HG02943 (cell line): ENCODE results near the gene APOBEC3F.

Experiments
- ATAC-seq: cut with Tn5 transposase; IDR thresholded peaks from one replicate; pipeline ENCODE4 v1.9.1; 2021; ENCODE audit warnings: mild to moderate bottlenecking, low read depth, moderate library complexity; ENCODE audit not compliant: unreplicated experiment

Gene APOBEC3F

DNA sequence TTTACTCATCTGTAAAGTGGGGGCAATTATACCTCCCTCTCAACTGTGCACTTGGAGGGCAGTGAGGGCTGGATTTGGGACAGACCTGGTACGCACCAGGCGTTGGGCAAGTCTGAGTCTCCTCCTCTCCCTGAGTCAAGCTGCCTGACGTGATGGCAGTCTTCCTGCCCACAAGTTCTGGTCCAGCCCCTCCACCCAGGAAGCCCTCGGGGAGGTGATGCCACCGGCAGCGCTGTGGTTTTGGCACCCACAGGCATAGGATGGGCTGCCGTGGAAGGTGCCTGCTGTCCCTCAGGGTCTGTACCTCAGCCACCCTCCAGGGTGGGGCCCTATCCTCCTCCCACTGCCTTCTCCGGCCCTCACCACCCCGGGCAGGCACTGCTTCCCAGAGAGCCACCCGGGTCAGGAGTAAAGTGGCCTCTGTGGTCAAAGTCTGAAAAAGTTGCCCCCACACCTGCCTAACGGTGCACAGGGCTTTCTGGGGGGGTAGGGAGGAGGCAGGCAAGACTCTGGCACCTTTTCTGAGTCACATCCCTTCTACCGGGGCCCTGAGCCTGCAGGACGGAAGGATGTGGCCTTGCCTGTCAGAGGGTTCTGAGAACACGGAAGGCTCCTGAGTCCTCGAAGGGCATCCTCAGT, 49.9 kb downstream of the APOBEC3F start:
- no peak for ATAC-seq

DNA sequence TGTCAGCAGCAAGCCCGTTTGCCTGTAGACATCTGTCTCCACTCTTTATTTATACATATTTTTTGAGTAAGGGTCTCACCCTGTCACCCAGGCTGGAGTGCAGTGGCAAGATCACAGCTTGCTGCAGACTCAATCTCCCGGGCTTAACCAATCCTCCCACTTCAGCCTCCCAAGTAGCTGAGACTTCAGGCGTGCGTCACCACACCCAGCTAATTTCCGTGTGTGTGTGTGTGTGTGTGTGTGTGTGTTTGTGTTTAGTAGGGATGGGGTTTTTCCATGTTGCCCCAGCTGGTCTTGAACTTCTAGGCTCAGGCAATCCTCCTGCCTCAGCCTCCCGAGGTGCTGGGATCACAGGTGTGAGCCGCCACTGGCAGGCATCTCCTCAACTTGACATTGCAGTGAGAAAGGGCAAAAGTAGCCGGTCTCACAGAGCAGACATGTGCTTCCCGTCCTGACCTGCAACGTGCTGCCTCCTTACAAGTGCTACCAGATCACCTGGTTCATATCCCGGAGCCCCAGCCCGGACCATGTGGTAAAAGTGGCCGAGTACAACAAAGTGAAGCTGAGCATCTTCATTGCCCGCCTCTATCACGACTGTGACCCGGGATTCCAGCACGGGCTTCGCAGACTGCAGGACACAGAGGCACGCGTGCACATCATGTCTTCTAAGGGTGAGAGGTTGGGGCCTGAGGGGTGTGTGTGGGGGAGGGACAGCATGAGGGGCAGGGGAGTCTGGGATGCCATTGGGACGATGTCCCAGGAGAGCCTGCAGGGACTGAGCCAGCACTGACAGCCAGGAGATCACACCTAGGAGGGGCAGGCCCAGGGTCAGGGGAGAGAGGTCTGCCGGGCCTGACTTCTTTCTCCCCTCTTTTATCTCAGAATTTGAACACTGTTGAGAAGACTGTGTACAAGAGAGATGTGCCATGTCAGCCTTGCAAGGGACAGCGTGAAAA, 50.7 kb downstream of the APOBEC3F start:
- no peak for ATAC-seq

DNA sequence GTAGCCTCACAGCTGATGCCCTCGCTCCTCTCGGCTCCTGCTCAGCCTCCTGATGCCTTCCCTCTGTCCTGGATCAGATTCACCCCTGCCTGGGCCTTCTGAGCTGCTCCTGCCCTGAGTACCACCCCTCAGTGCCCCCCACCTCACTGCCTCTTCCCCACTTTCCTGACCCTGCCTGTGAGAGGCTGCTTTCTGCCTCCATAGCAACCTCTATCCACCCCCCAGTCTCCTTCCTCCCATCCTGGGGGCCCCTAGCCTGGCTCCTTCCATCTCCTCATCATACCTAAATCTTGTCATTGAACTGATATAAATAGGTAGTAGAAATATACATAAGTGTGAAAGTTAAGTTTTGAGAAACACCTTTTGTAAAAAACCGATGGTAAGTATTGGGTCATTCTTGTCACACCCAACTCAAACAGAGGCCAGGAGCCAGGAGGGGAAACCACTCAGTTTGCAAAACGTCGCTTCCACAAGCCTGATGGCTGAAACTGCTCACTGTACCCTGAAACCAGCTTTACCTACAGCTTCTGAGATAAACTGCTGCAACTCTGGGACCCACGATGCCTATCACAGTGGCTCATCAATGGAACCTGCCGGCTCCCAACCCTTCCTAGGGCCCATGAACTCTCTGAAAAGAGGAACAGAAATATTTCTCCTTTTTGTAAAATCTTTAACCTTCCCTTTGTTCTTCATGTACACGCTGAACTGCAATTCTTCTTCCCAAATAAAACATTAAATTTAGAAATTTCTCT, 51.6 kb downstream of the APOBEC3F start:
- ATAC-seq: no peak

DNA sequence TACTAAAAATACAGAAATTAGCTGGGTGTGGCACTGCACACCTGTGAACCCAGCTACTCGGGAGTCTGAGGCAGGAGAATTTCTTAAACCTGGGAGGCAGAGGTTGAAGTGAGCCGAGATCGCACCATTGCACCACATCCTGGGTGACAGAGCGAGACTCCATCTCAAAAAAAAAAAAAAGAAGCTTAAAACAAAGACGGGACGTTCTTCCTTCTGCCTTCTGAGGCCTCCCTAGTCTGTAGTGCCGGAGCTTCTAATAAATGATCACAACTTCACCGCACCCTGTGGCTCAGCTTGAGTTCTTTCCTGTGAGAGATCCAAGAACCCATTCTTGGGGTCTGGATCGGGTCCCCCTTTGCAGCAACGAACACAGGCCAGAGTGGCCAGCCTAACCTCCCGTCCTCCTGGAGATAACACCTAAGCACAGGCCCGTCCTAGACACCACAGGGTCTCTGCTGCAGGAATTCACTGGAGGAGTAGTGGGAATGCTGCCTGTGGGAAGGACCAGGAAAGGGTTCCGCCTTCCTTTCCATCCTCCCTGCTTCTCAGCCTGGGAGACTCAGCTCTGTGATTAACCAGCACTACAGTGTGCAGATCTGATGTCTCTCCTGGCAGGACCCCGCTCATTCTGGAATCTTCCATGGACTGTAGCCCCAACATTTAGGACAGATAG, 54.2 kb downstream of the APOBEC3F start:
- no peak for ATAC-seq

DNA sequence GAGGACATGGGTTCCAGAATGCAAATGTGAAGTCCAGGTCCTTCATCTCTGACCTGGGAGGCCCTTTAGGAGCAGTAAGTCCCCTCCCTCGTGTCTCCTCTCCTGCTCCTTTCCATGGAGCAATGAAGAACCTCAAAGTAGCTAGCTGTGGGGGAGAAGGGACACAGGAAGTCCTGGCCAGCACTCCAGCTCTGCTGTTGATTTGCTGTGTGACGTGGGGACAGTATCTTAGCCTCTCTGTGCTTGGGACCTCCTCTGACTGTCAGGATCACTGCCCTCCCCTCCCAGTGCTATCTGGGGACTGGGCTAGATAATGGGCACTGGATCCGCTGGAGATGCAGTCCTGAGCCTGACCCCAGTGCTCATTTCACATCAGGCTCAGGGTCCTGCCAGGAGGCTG, 55.3 kb downstream of the APOBEC3F start:
- no peak for ATAC-seq

DNA sequence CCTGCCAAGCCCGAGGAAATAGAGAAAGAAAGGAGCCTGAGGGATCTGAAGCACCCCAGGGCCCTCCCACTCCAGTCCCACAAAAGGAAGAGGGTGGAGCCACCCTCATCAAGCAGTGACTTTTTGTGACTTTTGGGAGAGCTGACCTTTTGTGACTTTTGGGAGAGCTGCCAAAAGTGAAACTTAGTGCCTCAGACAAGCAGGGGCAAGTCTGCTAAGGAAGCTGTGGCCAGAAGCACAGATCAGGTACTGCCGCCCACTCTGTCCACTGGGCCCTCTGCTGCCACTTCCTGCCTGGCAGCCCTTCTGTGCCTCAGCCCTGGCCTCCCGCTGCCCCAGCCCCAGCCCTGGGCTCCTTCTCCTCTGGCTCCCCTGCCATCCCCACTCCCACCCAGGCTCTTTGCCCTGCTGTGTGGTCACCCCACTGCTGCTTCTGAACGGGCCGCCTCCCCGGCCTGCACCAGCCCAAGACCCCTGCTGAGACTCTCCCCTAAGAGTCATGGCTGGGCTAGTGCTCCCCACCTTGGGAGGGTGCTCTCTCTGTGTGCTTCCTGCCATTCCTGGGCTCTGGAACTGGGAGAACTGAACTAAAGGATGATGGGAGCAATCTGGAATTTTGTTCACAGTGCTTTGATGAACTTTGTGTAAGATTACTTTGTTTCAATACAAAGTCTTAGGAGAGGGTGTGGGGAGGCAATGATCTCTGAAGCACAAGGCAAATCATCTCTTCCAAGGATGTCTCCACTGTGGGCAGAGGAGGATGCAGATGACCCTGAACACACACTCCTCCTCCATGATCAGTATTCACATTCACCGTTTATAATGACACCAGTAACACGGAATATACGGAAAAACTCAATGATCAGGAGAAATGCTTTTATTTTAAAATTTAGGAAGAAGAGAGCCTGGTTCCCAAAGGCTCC, 56.7 kb downstream of the APOBEC3F start, which contains the start of gene APOBEC3H:
Gene APOBEC3H, plus strand, starts transcription at position 147 of the 923 bp plus-strand sequence. CDS start 3,035 bp downstream, outside the sequence.
- ATAC-seq: no peak

DNA sequence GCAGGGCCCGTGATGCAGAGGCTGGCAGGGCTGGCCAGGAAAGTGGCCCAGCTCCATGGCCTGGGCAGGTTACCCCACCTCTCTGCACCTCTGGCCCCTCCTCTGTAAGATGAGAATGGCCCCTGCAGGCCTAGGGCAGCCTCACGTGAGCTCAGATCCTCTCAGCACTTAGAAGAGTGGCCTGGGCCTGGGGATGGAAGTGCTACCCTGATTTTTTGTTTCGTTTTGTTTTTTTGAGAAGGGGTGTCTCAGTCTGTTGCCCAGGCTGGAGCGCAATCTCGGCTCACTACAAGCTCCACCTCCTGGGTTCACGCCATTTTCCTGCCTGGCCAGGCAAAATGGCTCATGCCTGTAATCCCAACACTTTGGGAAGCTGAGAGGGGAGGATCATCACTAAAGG, 57.4 kb downstream of the APOBEC3F start:
- no peak for ATAC-seq

DNA sequence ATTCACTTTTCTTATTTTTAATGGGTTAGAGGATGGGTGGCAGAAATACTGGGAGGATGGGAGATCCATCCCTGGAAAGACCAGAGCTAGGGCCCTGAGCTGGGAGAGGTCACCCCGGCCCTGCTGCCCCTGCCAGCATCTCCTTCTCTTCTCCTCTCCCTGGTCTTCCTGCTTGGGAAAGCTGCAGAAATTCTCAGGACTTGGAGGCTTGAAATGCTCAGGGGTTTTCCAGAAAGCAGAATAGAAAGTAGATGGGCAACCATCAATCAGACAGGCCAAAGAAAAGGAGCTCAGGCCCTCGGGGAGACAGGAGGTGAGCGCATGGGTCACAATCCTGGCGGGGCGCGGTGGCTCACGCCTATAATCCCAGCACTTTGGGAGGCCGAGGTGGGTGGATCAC, 57.9 kb downstream of the APOBEC3F start:
- ATAC-seq: no peak

DNA sequence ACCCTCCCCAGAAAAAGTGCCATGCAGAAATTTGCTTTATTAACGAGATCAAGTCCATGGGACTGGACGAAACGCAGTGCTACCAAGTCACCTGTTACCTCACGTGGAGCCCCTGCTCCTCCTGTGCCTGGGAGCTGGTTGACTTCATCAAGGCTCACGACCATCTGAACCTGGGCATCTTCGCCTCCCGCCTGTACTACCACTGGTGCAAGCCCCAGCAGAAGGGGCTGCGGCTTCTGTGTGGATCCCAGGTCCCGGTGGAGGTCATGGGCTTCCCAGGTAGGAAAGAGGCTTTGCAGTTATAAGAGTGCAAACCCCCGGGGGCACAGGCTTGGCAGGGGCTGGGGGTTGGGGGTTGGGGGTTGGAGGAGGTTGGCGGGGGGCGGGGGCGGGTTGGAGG, 60.6 kb downstream of the APOBEC3F start:
- no peak for ATAC-seq

DNA sequence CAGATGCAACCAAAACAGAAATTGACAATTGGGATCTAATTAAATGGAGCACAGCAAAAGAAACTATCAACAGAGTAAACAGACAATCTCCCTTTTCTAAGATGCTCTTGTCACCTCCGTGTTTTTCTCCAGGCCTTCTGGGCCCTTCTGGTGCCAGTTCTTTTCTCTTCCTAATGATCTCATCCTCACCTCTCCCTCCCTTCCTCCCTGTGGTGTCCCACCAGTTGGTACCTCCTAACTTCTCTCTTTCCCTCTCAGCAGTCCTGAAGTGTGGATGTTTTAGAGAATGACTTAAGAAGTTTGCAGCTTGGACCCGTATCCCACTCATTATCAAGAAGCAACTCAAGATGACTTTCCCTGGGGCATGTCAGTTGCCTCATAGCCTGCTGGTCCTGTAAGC, 62.8 kb downstream of the APOBEC3F start:
- ATAC-seq: no peak
